Activated T-helper 1 cell treated with anti-CD3 and anti-CD28 coated beads, Interleukin-12 subunit alpha, Interleukin-12 subunit beta, Interleukin-2, Interleukin-4 antibody, amounts not matched to agents 30 ng/mL and 10 ng/mL and 1 ng/mL, durations not matched to agents 14 hours and 24 hours and 36 hours (primary cell): ENCODE measurements around the gene IL20. TPM values are rescaled to one million over a fixed set of nuclear protein-coding genes. Genes with fewer than 3 reads are reported as not detected.
"Not testable (repeated sequence)": the region's sequence is repeated elsewhere in the genome, so short reads cannot be mapped to it uniquely, and the experiment has no call there.

Experiments
- DNase-seq: peaks from one replicate; pipeline ENCODE4 v3.0.0; 2021; ENCODE audit warnings: low spot score
- H3K27ac Mint-ChIP-seq: one replicate; pipeline ENCODE4 v1.8.0; 2021; ENCODE audit warnings: mild to moderate bottlenecking, mixed read lengths
- H3K27me3 Mint-ChIP-seq: one replicate; pipeline ENCODE4 v1.8.0; 2022; ENCODE audit warnings: mild to moderate bottlenecking, moderate library complexity, mixed read lengths; ENCODE audit not compliant: insufficient read depth
- H3K36me3 Mint-ChIP-seq: one replicate; pipeline ENCODE4 v1.8.0; 2021; ENCODE audit warnings: low read depth, mixed read lengths
- H3K4me1 Mint-ChIP-seq: one replicate; pipeline ENCODE4 v1.8.0; 2021; ENCODE audit warnings: low read depth, mixed read lengths
- H3K4me3 Mint-ChIP-seq: one replicate; pipeline ENCODE4 v1.8.0; 2021; ENCODE audit warnings: mild to moderate bottlenecking, moderate library complexity, mixed read lengths
- H3K9me3 Mint-ChIP-seq: one replicate; pipeline ENCODE4 v1.8.0; 2021; ENCODE audit warnings: mixed read lengths
- intact Hi-C: fragments of 100-400 bp; cut with micrococcal nuclease; formaldehyde crosslinking; loops from one replicate; pipeline ENCODE4 v1.15.1; 2024
- total RNA-seq: library from RNA; stranded (reverse); gene quantifications from 2 replicates; pipeline ENCODE4 v1.2.3, GENCODE V29; 2022

The IL20 gene
- total RNA-seq, 1 donor from 2014 or later = not detected

GRCh38 chr1:206847946-206848345 is 17.5 kb upstream of the IL20 start:
- no peaks in the 10 kb centered on the region for H3K36me3 Mint-ChIP-seq
- DNase-seq = no peak
- no peak overlapping the region for H3K27ac Mint-ChIP-seq
- no peak overlapping the region for H3K4me3 Mint-ChIP-seq
- intact Hi-C loops = no loop called here
- H3K4me1 Mint-ChIP-seq = no peaks in the 10 kb centered on the region
- H3K27me3 Mint-ChIP-seq = peaks cover 36% of the 10 kb centered on the region
- H3K9me3 Mint-ChIP-seq = peaks cover 9% of the 10 kb centered on the region

DNA sequence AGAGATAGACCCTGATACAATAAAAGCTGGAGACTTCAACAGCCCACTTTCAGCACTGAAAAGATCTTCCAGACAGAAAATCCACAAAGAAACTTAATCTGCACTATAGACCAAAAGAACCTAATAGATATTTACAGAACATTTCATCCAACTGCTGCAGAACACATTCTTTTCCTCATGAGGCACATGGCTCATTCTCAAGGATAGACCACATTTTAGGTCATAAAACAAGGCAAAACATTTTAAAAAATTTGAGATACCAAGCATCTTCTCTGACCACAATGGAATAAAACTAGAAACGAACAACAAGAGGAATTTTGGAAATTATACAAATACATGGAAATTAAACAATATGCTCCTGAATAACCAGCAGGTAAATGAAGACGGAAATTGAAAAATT is 15.0 kb upstream of the IL20 start:
- intact Hi-C loops = no loop called here
- DNase-seq = no peak
- H3K27me3 Mint-ChIP-seq = peaks cover 45% of the 10 kb centered on the region
- H3K4me1 Mint-ChIP-seq = no peaks in the 10 kb centered on the region
- H3K36me3 Mint-ChIP-seq = no peaks in the 10 kb centered on the region
- H3K4me3 Mint-ChIP-seq = no peak overlapping the region
- no peak overlapping the region for H3K27ac Mint-ChIP-seq
- H3K9me3 Mint-ChIP-seq = peaks cover 15% of the 10 kb centered on the region

- Mint-ChIP-seq H3K27me3 (peaks cover 45% of the 10 kb centered on the region), H3K9me3 (peaks cover 15% of the 10 kb centered on the region), H3K36me3 (no peaks in the 10 kb centered on the region), H3K4me1 (peaks cover 5% of the 10 kb centered on the region), H3K27ac (no peak overlapping the region), H3K4me3 (no peak overlapping the region)
- intact Hi-C loops = no loop called here
- no peak for DNase-seq
Observed at GRCh38 chr1:206851341-206852010, 13.9 kb upstream of the IL20 start.

DNA sequence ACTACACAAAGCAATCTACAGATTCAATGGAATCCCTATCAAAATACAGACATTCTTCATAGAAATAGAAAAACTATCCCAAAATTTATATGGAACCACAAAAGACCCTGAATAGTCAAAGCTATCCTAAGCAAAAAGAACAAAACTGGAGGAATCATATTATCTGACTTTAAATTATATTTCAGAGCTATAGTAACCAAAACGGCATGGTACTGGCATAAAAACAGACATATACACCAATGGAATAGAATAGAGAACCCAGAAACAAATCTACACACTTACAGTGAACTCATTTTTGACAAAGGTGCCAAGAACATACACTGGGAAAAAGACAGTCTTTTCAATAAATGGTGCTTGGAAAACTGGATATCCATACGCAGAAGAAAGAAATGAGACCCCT is 12.8 kb upstream of the IL20 start:
- H3K9me3 Mint-ChIP-seq = peaks cover 15% of the 10 kb centered on the region
- DNase-seq, H3K36me3 Mint-ChIP-seq, H3K4me1 Mint-ChIP-seq, H3K4me3 Mint-ChIP-seq, intact Hi-C loops, H3K27ac Mint-ChIP-seq: not testable (repeated sequence)
- H3K27me3 Mint-ChIP-seq = peaks cover 45% of the 10 kb centered on the region

DNA sequence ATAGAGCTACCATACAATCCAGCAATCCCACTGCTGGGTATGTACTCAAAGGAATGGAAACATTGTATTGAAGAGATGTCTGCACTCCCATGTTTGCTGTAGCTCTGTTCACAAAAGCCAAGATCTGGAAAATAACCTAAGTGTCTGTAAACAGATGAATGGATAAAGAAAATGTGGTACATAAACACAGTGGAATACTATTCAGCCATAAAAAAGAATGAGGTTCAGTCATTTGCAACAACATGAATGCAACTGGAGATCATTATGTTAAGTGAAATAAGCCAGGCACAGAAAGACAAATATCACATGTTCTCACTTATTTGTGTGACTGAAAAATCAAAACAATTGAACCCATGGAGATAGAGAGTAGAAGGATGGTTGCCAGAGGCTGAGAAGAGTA is 11.7 kb upstream of the IL20 start:
- intact Hi-C loops, H3K27ac Mint-ChIP-seq, H3K36me3 Mint-ChIP-seq, DNase-seq, H3K4me1 Mint-ChIP-seq, H3K4me3 Mint-ChIP-seq: not testable (repeated sequence)
- Mint-ChIP-seq H3K9me3 (peaks cover 15% of the 10 kb centered on the region), H3K27me3 (peaks cover 43% of the 10 kb centered on the region)

DNA sequence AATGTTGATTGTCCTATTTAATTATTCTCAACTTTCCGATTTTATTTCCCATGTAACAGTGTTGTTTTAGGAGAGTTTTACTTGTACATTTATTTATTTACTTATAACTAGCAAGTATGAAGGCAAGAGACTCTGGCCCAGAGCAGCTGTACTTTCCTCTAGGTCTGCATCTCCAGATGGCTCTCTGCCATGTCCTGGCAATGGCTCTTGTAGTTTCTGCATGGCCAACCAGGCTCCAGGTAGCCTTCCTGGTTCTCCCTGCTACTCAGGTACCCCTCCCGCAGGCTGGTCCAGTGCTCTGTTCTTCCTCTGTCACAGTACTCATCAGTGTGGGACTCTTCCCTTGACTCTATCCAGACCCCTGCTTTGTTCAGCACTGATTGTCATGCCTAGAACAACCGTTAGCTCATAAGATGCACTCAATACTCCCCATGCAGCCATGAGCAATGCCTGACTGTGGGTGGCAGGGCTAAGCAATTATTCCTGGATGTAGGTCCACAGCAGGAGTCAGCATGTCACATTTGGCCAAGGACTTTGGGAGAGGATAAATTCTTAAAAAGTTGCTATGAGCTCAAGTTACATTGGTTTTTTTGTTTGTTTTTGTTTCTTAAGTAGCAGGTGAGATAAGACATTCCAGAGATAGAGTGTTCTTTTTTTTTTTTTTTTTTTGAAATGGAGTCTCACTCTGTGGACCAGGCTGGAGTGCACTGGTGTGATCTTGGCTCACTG is 10.9 kb upstream of the IL20 start:
- Mint-ChIP-seq H3K9me3 (peaks cover 15% of the 10 kb centered on the region), H3K4me3 (no peak overlapping the region), H3K27ac (no peak overlapping the region), H3K36me3 (no peaks in the 10 kb centered on the region), H3K27me3 (peaks cover 40% of the 10 kb centered on the region), H3K4me1 (peaks cover 14% of the 10 kb centered on the region)
- no peak for DNase-seq
- intact Hi-C loops = no loop called here

- no peak overlapping the region for H3K27ac Mint-ChIP-seq
- intact Hi-C loops = no loop called here
- H3K9me3 Mint-ChIP-seq = peaks cover 15% of the 10 kb centered on the region
- peaks cover 14% of the 10 kb centered on the region for H3K4me1 Mint-ChIP-seq
- H3K36me3 Mint-ChIP-seq = peaks cover 4% of the 10 kb centered on the region
- no peak overlapping the region for H3K4me3 Mint-ChIP-seq
- H3K27me3 Mint-ChIP-seq = peaks cover 30% of the 10 kb centered on the region
- no peak for DNase-seq
Observed at GRCh38 chr1:206855859-206856258, 9.6 kb upstream of the IL20 start.

- Mint-ChIP-seq H3K36me3 (peaks cover 5% of the 10 kb centered on the region), H3K9me3 (peaks cover 11% of the 10 kb centered on the region), H3K4me3 (no peak overlapping the region), H3K27me3 (peaks cover 28% of the 10 kb centered on the region), H3K27ac (no peak overlapping the region), H3K4me1 (peaks cover 14% of the 10 kb centered on the region)
- intact Hi-C loops = no loop called here
- no peak for DNase-seq
Observed at GRCh38 chr1:206856674-206857464, 8.6 kb upstream of the IL20 start.

- Mint-ChIP-seq H3K27me3 (peaks cover 31% of the 10 kb centered on the region), H3K4me1 (peaks cover 14% of the 10 kb centered on the region), H3K27ac (no peak overlapping the region), H3K36me3 (peaks cover 5% of the 10 kb centered on the region), H3K9me3 (no peaks in the 10 kb centered on the region), H3K4me3 (no peak overlapping the region)
- DNase-seq = no peak
- intact Hi-C loops = no loop called here
Observed at GRCh38 chr1:206859082-206859521, 6.3 kb upstream of the IL20 start.

DNA sequence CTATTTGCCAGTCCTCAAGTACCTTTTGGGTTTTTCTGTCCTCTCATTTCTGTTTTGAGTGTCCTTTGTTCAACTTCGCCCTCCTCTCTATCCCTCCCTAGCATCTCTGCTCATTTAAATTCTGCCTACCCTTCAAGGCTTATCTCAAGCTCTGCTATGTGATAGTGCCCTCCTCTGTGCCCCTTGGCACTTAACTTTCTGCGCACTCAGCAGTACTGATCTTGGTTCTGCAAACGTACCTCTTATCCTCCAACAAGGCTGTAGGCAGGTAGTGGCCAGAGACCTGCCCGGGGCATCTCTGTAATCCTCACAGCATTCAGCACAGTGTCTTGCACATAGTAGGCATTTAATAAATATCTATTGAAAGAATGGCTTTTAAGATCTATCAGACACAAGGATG is 5.3 kb upstream of the IL20 start:
- Mint-ChIP-seq H3K4me1 (peaks cover 19% of the 10 kb centered on the region), H3K4me3 (no peak overlapping the region), H3K27me3 (peaks cover 28% of the 10 kb centered on the region), H3K27ac (no peak overlapping the region), H3K9me3 (no peaks in the 10 kb centered on the region), H3K36me3 (peaks cover 5% of the 10 kb centered on the region)
- intact Hi-C loops = no loop called here
- DNase-seq = no peak

GRCh38 chr1:206863266-206863665 is 2.2 kb upstream of the IL20 start:
- Mint-ChIP-seq H3K27me3 (peaks cover 35% of the 10 kb centered on the region), H3K9me3 (no peaks in the 10 kb centered on the region), H3K27ac (no peak overlapping the region), H3K4me3 (no peak overlapping the region), H3K36me3 (peaks cover 5% of the 10 kb centered on the region), H3K4me1 (peaks cover 12% of the 10 kb centered on the region)
- no peak for DNase-seq
- intact Hi-C loops = no loop called here

DNA sequence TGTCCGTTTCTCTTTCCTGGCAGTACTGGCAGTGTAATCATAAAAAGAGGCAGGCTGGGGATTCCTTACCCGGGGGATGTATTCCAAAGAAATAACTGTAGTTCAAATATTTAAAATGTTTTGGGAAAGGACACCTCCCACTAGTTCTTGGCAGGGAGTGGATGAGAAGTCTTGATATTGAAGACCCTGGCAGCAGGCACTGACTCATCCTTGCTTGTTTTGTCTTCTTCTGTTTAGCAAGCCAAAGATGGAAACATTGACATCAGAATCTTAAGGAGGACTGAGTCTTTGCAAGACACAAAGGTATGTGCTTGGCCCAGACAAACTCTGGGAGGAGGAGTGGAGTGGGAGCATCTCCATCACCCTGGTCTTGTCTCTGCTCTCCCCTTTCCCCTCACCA is 639 bp downstream of the IL20 start:
- H3K27me3 Mint-ChIP-seq = peaks cover 35% of the 10 kb centered on the region
- H3K27ac Mint-ChIP-seq = no peak overlapping the region
- intact Hi-C loops = no loop called here

GRCh38 chr1:206867239-206867638 is 1.8 kb downstream of the IL20 start:
- DNase-seq = no peak
- intact Hi-C loops = no loop called here
- Mint-ChIP-seq H3K4me3 (no peak overlapping the region), H3K27me3 (peaks cover 26% of the 10 kb centered on the region), H3K4me1 (peaks cover 7% of the 10 kb centered on the region), H3K9me3 (peaks cover 7% of the 10 kb centered on the region), H3K36me3 (no peaks in the 10 kb centered on the region), H3K27ac (no peak overlapping the region)

More for the DNA sequence above, 639 bp downstream of the IL20 start:
- no peak overlapping the region for H3K4me3 Mint-ChIP-seq
- peaks cover 7% of the 10 kb centered on the region for H3K4me1 Mint-ChIP-seq
- H3K9me3 Mint-ChIP-seq = no peaks in the 10 kb centered on the region
- no peak for DNase-seq
- peaks cover 2% of the 10 kb centered on the region for H3K36me3 Mint-ChIP-seq
